Epithelial cell of esophagus (primary cell): ENCODE results near the gene SGK1.
A peak's percentile ranks its signal among the peaks of the same experiment; 100 is the strongest.

Experiments used
- DNase-seq: peaks from one replicate; pipeline ENCODE4 v3.0.0; 2010; ENCODE audit warnings: low read depth
- H3K4me3 ChIP-seq: 2 replicates; pipeline ENCODE4 v1.5.1; 2011; ENCODE audit warnings: mild to moderate bottlenecking, low read length, control low read depth
- TF ChIP-seq, protein P1 (sequence below): IDR thresholded peaks from 2 replicates; pipeline ENCODE4 v1.5.1; 2011; ENCODE audit warnings: low read depth, mild to moderate bottlenecking, low read length, control low read depth, inconsistent platforms; ENCODE audit not compliant: insufficient read depth; ENCODE audit errors: missing control alignments

Gene SGK1

DNA sequence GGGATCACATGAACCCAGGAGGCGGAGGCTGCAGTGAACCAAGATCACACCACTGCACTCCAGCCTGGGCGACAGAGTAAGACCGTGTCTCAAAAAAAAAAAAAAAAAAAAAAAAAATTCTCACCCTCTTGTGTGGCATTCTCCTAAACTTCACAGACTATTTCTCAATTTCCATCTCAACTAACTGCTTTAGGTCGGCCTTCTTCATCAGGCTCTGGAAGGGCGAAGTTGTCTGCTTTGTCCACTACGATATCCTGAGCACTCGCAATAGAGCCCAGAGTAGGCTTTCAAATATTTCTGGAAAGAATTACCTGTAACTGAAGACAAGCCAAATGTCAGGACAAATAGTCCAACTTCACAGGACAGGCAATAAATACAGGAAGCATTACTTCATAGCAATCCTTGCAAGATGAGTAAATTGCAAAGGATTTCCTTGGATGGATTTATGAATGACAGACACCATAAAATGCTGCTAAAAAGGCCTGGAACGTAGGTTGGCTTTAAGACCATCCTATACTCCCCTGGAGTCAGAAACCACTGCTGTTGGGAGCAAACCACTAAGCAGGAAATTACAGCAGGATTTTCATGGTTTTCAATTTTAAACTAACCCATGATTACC lies 149.2 kb downstream of the SGK1 start:
- TF ChIP-seq, protein P1, sequence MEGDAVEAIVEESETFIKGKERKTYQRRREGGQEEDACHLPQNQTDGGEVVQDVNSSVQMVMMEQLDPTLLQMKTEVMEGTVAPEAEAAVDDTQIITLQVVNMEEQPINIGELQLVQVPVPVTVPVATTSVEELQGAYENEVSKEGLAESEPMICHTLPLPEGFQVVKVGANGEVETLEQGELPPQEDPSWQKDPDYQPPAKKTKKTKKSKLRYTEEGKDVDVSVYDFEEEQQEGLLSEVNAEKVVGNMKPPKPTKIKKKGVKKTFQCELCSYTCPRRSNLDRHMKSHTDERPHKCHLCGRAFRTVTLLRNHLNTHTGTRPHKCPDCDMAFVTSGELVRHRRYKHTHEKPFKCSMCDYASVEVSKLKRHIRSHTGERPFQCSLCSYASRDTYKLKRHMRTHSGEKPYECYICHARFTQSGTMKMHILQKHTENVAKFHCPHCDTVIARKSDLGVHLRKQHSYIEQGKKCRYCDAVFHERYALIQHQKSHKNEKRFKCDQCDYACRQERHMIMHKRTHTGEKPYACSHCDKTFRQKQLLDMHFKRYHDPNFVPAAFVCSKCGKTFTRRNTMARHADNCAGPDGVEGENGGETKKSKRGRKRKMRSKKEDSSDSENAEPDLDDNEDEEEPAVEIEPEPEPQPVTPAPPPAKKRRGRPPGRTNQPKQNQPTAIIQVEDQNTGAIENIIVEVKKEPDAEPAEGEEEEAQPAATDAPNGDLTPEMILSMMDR: no peak
- no peak for DNase-seq
- H3K4me3 ChIP-seq: no peak overlapping the region

GRCh38 chr6:134166511-134167261 lies 151.2 kb downstream of the SGK1 start:
- TF ChIP-seq, protein P1: no peak
- no peak for DNase-seq
- H3K4me3 ChIP-seq: no peak overlapping the region

DNA sequence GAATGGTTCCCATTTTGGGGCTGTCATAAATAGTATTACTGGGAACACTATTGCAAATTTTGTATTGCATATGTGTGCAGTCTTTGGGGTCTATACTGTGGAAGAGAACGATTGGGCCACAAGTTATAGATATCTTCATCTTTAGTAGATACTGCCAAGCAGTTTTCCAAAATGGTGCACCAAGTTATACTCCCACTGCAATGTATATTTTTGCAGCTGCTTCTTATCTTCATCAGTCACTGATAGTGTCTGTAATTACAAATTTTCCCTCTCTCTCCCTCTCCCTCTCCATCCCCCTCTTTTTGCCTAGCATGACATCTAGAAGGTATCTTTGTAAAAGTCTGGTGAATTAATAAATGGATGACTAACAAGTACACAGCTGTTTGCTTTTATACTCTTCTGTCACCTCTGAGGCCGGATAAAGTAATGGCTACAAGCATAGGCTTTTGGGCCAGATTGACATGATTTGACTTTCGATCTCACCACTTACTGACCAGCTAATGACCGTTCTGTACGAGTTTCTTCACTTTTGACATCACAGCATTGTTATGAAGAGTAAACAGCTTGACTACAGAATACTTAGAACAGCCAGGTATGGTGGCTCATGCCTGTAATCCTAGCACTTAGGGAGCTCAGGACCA lies 152.2 kb downstream of the SGK1 start:
- no peak for DNase-seq
- H3K4me3 ChIP-seq: no peak overlapping the region
- TF ChIP-seq, protein P1: no peak

DNA sequence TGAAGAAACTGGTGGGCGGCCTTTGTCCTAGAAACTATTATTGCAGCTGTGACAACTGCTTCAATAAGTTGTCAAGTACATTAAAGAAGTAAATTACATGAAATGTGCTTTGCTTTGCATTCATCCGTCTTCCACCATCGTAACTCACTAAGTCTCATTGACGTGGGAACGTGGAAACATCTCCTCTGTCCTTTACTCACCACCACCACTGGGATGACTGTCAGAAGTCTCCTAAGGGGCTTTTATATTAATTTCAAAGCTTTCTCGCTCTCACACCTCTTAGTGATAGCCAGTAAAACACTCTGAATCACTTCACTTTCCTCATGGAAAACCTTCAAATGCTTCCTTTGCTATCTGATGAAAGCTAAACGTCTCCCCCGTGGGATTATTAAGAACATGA lies 153.6 kb downstream of the SGK1 start:
- TF ChIP-seq, protein P1: no peak
- no peak for DNase-seq
- no peak overlapping the region for H3K4me3 ChIP-seq

DNA sequence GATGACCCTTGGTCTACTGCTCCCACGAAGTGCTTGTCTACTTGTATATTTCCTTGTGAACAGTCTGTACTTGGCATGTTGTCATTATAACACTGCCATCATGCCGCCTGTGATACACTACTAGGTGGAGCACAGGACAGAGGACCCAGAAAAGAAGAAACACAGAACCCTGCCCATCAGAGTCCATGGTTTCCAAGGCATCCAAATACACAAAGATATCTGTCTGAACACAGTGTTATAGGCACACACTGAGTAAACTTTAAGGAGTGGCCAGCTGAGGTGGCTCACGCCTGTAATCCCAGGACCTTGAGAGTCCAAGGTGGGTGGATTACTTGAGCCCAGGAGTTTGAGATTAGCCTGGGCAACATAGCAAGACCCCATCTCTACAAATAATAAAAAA lies 155.0 kb downstream of the SGK1 start:
- no peak overlapping the region for H3K4me3 ChIP-seq
- DNase-seq: no peak
- TF ChIP-seq, protein P1: no peak

GRCh38 chr6:134161041-134161440 lies 156.9 kb downstream of the SGK1 start:
- peak; percentile 58 for DNase-seq
- H3K4me3 ChIP-seq: no peak overlapping the region
- TF ChIP-seq, protein P1: no peak
